SU-DHL-6 (cell line): ENCODE data around the gene MMAB.

ENCODE experiments used
- EZH2phosphoT487 ChIP-seq: fragments of 200-600 bp; sonication (generic), shearing (Covaris generic); conservative IDR thresholded peaks from 2 replicates; pipeline ENCODE4 v1.6.1; 2018; ENCODE audit warnings: mild to moderate bottlenecking, antibody characterized with exemption, low read length, moderate library complexity, mixed read lengths
- TF ChIP-seq, protein P1 (sequence below): fragments of 200-600 bp; sonication (generic); IDR thresholded peaks from one replicate; pipeline ENCODE4 v1.5.1; 2017; ENCODE audit warnings: antibody characterized with exemption, mild to moderate bottlenecking, low read length, moderate library complexity; ENCODE audit not compliant: insufficient read depth, poor library complexity, severe bottlenecking

DNA sequence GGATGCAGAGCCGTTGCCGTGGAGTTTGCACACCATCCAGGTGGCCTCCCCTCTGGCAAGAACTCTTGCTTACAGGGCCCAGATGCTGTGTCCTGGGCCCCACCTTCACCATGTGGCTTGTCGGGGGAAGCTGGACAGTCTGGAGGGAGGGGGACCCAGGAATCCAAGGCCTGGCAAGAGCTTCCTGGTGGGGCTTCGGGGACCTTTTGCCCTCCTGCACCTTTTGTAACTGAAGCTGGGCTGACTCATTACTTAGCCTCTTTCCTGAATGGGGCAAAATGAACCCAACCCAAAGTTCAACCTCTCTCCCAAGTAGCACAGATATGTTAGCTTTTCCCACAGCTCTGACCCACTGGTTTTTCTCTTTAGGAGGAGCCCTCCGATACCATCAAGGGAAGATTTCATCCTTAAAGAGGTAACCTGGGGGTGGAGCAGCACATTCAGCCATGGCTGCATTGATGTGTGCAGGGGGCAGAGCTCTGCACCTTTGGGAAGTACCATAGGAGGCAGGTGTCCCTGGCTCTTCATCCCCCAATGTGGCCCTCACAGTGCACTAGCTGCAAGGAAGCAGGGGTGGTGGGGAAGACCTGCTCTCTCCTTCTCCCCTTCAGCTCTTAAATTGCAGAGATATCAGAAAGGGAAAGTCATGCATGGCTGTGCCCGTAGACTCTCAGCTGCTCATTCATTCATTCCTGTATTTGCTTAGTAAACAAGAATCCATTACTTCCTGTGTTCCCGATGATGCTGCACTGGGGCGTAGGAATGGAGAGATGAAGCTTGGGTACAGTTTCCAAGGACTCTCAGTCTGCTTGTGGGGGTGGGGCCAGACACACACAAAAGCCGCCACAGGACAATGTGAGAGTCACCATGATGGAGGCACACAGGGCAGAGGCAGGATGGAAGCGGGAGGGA lies 13.3 kb upstream of the MMAB start:
- TF ChIP-seq, protein P1, sequence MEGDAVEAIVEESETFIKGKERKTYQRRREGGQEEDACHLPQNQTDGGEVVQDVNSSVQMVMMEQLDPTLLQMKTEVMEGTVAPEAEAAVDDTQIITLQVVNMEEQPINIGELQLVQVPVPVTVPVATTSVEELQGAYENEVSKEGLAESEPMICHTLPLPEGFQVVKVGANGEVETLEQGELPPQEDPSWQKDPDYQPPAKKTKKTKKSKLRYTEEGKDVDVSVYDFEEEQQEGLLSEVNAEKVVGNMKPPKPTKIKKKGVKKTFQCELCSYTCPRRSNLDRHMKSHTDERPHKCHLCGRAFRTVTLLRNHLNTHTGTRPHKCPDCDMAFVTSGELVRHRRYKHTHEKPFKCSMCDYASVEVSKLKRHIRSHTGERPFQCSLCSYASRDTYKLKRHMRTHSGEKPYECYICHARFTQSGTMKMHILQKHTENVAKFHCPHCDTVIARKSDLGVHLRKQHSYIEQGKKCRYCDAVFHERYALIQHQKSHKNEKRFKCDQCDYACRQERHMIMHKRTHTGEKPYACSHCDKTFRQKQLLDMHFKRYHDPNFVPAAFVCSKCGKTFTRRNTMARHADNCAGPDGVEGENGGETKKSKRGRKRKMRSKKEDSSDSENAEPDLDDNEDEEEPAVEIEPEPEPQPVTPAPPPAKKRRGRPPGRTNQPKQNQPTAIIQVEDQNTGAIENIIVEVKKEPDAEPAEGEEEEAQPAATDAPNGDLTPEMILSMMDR, result no peak
- no peak for TF ChIP-seq EZH2phosphoT487
